EL (cell line): ENCODE measurements around the gene PTP4A1.
"Not testable (repeated sequence)": the region's sequence is repeated elsewhere in the genome, so short reads cannot be mapped to it uniquely, and the experiment has no call there.

ENCODE experiments used
- DNase-seq: peaks from one replicate; pipeline ENCODE4 v3.0.0-alpha.2; 2016

The PTP4A1 gene

DNA sequence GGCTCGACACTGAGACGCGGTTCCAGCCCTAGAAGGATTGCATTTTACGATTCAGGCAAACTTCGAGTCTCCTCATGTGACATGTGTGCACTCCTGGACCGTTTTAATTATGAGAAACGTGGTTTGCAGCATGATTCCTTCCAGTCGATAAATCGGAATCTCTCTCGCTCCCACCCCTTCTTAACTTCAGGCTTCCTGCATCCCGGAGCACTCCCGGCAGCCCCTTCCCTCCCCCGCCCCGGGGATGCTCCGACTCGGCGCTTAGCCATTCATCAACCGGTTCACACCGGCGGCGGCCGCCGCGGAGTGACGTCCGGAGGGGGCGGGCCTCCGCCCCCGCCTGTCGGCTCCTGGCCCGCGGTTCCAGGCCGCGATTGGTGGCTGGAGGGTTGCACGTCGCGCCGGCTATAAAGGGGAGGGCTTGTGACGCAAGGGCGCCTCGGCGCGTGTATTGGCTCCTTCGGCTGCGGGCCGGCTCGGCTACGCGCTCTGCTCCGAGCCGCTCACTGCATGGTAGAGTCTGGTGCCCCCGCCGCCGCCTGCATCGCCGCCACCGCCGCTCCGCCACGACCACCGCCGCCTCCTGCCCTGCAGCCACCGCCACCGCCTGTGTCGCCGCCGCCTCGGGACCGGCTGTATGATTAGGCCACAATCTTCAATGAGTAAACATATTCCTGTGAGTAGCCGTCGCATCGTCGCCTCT, at the start of gene PTP4A1, which contains the start of gene LOC128125822:
Gene PTP4A1 (plus strand): TSS at position 437 of the 703 bp plus-strand sequence. CDS start 4,401 bp downstream, outside the sequence.
Gene LOC128125822 (plus strand): TSS at position 437 of the 703 bp plus-strand sequence.
- DNase-seq, result peak; percentile 97

DNA sequence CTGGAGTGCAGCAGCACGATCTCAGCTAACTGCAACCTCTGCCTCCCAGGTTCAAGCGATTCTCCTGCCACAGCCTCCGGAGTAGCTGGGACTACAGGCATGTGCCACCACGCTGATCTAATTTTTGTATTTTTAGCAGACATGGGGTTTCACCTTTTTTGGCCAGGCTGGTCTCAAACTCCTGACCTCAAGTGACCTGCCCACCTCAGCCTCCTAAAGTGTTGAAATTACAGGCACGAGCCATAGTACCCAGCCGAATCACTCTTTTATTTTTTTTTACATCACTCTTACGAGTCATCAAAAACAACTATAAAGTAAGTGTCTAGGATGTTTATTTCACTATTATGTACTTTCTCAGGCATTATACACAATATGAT, 49.4 kb upstream of the PTP4A1 start:
- DNase-seq, result not testable (repeated sequence)

DNA sequence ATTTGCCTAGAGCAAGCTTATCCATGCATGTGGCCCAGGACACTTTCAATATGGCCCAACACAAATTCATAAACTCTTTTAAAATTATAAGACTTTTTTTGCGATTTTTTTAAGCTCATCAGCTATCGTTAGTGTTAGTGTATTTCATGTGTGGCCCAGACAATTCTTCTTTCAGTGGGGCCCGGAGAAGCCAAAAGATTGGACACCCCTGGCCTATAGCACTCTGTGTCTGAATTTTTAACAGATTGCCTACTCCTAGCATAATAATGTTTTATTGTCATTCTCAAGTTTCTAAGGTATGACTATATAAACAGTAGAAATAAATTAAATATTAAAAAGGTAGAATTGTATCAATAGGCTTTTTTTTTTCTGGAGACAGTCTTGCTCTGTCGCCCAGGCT, 48.6 kb upstream of the PTP4A1 start:
- no peak for DNase-seq

DNA sequence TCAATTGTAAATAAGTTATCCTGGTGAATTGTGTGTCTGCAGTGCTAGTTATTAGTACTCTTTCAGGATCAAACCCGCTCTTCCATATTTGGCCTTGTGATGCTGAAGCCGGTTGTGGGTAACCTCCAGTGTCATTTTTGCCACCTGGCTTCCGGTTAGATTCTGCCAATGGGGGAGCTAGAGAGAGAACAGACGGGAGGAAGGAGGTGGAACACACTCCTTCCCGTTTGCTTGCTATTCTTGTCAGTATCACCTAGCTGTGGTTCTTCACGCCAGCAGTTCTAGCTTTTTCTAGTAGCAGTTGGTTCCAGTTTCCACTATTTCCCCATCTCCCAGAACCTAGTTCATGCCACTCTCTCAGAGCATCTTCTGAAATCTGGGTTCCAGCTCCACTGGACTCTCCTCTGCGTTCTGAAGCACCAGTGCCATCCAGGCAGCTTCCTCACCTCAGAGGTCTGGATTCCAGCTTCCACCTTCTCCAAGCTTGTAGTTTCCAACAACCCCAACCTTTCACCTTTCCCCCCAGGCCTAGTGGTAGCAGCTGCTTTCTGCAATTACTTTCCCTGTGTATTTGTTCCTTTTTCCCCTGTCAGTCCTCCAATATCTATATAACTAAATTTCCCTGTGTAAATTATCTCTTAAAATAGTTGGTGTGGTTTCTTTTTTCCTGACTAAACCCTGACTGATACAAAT, 46.9 kb upstream of the PTP4A1 start:
- DNase-seq, result no peak

DNA sequence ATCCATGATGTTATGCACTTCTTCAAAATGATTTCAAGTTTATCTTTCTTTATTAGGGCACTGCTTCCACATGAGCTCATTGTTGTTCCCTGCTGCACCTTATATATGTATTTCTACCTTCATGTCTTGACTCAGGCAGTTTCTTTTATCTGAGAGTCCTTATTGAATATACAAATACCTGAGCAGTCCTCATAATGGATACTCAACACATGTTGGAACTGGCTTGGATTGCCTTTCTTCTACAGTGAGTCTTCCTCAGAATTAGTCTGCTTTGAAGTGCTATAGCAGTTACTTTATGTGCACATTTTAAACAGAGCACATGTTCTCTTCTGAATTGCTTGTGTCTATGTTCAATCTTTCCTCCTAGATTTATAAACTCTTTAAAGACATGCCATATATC, 45.3 kb upstream of the PTP4A1 start:
- DNase-seq, result no peak

DNA sequence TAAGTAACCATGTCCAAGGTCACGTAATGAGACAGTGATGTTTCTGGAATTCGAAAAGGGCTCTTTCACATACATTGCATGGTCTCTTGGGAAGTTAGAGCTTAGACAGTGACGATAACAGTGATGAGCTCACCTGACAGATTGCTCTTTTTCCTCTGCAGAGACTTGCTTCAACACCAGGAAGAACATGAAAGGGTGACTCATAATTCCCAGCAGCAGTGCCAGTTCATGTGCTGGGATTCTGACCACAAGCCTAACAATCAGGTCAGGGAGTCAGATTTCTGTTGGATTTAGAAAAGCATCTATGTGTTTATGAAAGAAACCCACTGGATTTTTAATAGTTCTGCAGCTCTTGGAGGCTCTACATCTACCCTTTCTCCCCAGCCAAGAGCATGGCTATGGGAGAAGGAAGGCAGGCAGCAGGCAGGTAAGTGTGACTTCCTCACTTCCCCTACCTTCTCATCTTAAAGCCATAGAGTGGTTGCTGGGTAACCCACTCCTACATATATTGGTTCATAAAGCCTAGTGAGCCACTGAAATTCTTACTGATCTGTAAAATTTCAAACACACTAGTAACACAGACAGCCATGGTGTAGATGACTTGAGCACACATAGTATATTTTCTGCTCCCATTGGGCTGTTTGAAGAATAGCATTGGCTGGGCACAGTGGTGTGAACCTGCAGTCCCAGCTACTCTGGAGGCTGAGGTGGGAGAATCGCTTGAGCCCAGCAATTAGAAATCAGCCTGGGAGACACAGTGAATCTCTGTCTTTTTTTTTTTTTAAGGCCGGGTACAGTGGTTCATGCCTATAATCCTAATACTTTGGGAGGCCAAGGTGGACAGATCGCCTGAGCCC, 44.4 kb upstream of the PTP4A1 start:
- peak; percentile 83 for DNase-seq

DNA sequence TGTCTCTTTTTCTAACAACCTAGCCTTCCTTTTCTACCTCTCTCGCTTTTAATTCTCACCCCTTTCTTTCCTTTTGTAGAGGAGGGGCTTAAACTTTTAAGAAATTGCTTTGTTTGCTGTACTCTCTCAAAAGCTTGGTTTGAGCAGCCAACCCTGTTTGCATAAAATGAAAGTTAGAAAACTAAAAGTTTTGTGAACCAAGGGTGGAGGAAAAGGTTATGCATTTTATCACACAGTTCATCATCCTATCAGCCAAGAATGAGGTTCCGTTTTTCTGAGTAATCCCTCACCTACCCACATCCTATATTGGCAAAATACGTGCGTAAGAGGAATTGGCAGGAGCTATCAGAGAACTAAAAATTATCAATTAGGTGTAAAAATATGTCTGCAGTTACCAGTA, 42.8 kb upstream of the PTP4A1 start:
- DNase-seq, result no peak

DNA sequence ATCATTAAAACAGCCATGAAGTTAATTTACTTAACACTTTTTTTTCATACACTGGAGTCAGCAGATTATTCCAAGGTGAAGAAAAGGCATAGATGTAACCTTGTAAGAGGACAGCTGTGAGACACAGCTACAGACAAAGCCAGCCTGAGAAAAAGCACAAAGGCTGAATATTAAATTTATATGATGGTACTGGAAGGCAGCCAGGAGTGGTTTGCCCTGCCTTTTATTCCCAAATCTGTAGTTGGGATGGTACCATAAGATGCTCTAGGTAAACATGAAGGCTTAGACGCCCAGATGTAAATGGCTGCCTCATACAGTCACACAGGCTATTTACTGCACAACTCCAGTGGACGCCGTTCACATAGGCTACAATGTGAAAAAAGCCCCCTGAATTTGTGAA, 42.1 kb upstream of the PTP4A1 start:
- DNase-seq, result no peak

DNA sequence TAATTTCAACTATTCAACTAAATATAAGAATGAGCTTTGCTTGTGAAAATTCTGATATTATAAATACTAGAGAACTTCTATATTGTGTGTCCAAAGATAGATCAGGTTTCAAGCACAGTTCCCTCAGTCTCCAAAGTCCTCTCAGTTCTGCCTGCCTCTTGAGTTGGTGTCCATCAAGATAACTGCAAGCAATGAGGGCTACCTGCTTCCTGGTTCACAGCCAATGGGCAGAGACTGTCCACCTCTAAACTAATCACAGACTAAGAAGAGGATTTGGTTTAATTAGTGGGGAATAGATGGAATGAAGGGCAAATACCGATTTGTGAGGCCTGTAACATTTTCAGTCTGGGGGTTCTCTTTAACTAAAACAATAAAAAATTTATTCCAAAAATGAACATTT, 41.3 kb upstream of the PTP4A1 start:
- no peak for DNase-seq

DNA sequence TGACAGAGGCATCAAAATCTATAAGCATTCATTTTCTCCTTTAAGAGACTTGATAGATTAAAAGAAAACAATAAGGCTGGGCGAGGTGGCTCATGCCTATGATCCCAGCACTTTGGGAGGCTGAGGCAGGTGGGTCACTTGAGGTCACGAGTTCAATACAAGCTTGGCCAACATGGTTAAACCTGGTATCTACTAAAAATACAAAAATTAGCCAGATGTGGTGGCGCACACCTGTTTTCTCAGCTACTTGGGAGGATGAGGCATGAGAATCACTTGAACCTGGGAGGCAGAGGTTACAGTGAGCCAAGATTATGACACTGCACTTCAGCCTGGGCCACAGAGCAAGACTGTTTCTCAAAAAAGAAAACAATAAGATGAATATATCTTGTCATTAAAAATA, 39.3 kb upstream of the PTP4A1 start:
- DNase-seq, result no peak

DNA sequence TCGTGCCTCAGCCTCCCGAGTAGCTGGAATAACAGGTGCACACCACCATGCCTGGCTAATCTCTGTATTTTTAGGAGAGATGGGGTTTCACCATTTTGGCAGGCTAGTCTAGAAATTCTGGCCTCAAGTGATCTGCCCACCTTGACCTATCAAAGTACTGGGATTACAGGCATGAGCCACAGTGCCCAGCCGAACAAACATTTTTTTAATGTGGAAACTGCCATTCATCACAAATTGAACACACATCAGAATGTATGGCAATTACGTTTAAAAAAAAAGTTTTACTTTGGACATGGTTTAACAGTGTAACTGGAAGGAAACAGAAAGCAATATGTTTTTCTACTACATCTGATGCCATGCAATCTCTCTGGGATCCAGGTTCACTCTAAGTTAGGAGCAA, 38.3 kb upstream of the PTP4A1 start:
- DNase-seq, result no peak

DNA sequence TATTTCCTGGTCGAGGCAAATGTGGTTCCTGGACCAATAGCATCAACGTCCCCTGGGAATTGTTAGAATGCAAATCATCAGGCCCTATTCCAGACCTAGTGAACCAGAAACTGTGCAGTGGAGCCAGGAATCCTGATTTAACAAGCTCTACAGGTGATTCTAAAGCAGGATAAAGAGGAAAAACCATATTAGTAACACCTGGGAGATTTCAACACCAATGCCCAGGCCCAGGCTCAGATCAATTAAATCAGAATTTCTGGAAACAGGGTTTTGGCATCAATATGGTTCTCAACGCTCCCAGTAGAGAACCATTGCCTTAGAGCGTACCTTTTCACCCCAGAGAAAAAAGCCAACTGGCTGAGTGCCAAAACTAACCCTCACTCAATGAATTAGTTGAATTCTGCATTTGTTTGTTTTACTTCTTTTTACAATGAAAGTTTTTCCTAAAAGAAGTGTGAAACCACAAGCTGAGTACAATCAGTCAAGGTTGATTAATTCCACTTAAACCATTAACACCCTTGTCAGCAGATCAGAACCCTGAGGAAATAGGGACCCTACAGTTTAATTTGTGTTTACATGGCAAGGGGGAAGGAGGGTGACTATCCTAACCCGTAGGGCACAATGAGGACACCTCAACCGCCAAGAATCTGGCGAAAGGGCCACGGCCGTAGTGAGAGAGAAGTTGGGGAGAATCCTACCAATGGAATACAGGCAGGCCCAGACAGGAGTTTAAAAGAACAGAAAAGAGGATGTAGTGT, 34.9 kb upstream of the PTP4A1 start:
- no peak for DNase-seq

DNA sequence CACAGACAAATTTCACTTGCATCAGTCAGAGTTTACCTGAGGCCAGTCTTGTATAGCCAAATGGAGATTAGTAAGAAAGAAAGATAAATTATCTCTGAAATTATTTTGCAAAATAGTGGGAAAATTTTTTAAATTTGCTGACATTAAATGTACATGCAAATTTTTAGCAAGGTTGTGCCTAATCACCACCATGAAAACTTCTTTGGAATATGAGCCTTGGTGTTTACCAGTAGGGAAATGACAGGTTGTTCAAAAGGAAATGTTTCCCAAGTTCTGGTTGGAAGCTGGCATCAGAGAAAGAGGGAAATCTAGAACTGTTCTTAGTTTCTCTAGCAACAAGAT, 34.4 kb upstream of the PTP4A1 start:
- DNase-seq, result no peak

DNA sequence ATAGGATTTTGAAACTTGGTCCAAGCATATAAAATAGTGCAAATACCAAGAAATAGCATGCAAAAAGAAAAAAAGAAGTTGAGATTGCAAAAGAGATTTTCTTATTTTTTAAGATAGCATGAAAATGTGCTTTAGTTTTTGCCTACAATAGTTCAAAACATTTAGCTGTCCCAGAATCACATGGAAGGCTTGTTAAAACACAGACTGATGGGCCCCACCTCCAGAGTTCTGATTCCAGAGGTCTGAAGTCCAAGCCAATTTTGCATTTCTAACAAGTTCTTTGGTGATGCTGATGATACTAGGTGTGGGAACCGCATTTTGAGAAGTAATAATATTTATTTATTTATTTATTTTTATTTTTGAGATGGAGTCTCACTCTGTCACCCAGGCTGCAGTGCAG, 33.7 kb upstream of the PTP4A1 start:
- no peak for DNase-seq

DNA sequence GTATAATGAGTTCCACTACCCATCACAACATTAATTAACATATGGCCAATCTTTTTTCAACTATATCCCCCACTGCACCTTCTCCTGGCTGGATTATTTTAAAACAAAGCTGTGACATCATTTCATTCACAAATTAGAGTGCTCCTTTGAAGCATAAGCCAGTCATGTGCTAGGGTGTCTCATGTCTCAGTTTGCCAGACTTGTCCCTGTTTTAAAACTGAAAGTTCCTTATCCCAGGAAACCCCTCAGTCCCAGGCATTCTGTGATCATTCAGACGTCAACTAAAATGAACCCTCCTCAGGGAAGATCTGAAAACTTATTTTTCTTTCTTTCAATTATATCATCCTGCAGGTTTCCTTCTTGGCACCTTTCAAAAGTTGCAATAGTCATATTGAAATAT, 29.3 kb upstream of the PTP4A1 start:
- no peak for DNase-seq

DNA sequence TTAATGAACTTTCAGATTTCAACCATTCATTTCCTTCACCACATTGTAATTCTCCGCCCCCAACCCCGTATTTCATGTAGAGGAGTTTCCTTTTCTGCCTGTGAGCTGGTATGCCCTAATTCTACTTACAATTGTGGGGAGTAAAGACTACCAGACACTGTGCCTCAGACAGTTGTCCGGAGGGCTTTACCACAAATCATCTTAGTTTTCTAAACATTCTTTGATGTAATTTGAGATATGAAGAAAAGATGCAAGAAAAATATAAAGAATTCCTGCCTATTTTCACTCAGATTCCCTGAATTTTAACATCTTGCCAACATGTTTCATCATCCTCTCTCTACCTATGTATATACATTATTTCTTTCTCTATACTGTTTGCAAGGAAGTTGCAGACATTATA, 28.3 kb upstream of the PTP4A1 start:
- no peak for DNase-seq

DNA sequence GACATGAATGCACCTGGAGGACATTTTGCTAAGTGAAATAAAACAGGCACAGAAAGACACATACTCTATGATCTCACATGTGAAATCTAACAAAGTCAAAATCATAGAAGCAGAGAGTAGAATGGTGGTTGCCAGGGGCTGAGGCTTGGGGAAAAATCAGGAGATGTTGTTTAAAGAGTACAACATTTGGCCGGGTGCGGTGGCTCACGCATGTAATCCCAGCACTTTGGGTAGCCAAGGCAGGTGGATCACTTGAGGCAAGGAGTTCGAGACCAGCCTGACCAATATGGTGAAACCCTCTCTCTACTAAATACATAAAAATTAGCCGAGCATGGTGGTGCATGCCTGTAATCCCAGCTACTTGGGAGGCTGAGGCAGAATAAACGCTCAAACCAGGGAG, 26.0 kb upstream of the PTP4A1 start:
- DNase-seq, result no peak

DNA sequence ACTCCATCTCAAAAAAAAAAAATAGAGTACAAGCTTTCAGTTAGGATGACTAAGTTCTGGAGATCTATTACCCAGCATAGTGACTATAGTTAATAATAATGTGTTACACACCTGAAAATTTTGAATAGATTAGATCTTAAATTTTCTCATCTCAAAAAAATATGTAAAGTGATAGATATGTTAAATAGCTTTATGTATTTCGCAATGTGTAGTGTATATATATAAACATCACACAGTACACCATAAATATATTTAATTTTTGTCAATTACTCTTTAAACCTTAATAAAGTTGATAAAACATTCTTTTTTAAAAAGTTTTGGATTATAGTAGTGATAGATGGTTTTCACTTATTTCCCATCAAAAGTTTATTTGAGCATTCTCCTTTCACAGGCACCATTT, 25.6 kb upstream of the PTP4A1 start:
- DNase-seq, result no peak

DNA sequence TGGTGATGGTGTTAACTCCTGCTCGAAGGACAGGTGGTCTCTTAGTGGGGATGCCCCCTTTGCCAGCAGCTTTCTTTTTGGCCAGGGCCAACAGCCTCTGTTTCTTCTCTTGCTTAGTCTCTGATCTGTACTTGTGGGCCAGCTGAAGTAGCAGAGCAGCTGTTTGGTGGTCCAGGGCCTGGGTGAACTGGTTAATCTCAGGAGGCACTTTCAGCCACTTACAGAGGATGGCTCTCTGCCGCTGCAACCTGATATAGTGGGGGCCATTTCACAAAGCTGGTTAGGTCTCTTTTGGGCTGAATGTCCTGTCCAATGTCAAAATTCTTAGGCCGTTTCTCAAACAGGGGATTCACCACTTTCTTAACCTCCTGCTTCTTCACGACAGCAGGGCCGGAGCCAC, 23.2 kb upstream of the PTP4A1 start:
- no peak for DNase-seq

DNA sequence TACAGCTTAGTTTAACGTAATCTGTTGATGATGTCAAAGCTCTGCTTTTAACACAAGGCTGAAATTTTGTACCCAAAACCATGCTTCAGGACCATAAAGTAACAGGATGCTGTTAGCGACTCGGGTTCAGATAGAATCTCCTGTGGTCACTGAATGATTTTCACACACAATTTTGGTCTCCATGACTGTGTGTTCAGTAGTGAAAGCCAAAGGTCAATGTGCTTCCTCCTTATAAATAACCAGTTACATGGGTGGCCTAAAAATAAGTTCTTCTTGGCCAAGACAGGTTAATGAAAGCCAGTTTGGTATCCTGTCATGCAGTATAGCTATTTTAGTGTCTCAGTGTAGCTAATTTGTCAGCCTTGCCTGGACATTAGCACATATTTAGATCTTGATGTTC, 19.1 kb upstream of the PTP4A1 start:
- DNase-seq, result no peak

DNA sequence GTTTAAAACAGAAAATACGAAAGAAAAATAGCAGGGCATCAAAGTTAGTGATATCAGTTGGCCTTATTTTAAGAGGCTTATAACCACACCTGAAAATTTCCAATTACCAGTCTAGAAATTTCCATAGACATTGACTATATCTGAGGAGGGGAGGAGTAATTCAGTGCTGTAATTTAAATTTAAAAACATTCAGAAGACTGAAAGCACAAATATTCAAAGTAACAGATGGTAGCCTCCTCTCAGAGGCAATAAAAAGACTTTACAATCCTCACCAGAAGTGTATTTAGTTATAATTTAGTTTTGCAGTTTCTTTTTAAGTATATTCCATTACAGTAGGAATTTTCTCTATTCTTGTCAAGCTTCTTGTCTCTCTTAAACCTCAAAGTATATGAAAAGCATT, 18.4 kb upstream of the PTP4A1 start:
- no peak for DNase-seq

DNA sequence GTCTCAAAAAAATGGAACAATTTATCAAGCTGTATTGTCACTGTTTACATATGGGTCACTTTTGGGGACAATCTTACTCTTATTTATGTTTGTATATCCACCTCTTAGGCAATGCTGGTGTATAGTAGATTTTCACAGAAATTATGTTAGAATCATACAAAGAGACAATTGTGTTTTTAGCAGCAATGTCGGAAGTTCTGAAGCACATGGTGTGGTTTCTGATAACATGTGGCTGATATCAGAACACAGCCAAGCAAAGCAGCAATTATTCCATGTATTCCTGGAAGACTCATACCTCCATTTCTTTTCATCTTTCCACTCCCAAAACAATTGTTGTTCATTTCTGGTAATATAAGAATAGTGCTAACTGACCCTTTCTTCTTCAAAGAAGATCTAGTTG, 17.5 kb upstream of the PTP4A1 start:
- DNase-seq, result no peak

DNA sequence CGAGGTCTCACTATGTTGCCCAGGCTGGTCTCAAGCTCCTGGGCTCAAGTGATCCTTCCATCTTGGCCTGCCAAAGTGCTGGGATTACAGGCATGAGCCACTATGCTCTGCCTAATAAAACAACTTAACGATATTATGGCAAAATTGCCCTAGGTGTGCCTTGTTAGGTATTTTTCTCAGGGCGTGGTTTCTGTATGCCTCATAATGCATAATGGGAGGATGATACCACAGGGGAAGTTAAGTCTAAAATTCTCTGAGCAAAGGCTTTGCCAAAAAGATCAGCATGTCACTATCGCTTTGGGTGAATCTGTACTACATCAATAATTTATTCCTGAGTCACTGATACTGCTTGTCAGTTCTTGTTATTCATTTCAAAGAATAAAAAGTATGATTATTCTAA, 15.9 kb upstream of the PTP4A1 start:
- no peak for DNase-seq
